ENCODE measurements around the gene PCNX2. TPM values are rescaled to one million over a fixed set of nuclear protein-coding genes. Genes with fewer than 3 reads are reported as not detected.

PCNX2 gene
- total RNA-seq, 1 donor from 2014 or later, result 23.5 TPM

- Histone ChIP-seq H3K9me3 (ENCODE audit: control insufficient read depth in 3 of 3, low read length in 3 of 3) (no peaks in the 10 kb centered on the region), H3K36me3 (ENCODE audit: control insufficient read depth in 3 of 3, insufficient read depth in 3 of 3, low read length in 3 of 3) (no peaks in the 10 kb centered on the region), H3K4me1 (ENCODE audit: control insufficient read depth in 3 of 3, insufficient read depth in 3 of 3, low read length in 3 of 3) (no peaks in the 10 kb centered on the region), H3K4me3 (ENCODE audit: low read length in 3 of 3) (no peak overlapping the region), H3K9ac (ENCODE audit: low read depth in 1 of 3, low read length in 3 of 3) (no peak overlapping the region), H3K27me3 (ENCODE audit: control insufficient read depth in 3 of 3, insufficient read depth in 3 of 3, low read length in 3 of 3) (no peaks in the 10 kb centered on the region), H3K27ac (ENCODE audit: low read depth, low read length) (no peak overlapping the region)
Observed at GRCh38 chr1:233065685-233066084, 229.8 kb downstream of the PCNX2 start.

- no peak overlapping the region for H3K9ac ChIP-seq (ENCODE audit: low read depth in 1 of 3, low read length in 3 of 3)
- no peak overlapping the region for H3K4me3 ChIP-seq (ENCODE audit: low read length in 3 of 3)
- no peaks in the 10 kb centered on the region for H3K9me3 ChIP-seq (ENCODE audit: control insufficient read depth in 3 of 3, low read length in 3 of 3)
- no peak overlapping the region for H3K27ac ChIP-seq (ENCODE audit: low read depth, low read length)
- H3K4me1 ChIP-seq (ENCODE audit: control insufficient read depth in 3 of 3, insufficient read depth in 3 of 3, low read length in 3 of 3), result no peaks in the 10 kb centered on the region
- no peaks in the 10 kb centered on the region for H3K27me3 ChIP-seq (ENCODE audit: control insufficient read depth in 3 of 3, insufficient read depth in 3 of 3, low read length in 3 of 3)
- no peaks in the 10 kb centered on the region for H3K36me3 ChIP-seq (ENCODE audit: control insufficient read depth in 3 of 3, insufficient read depth in 3 of 3, low read length in 3 of 3)
Observed at GRCh38 chr1:233064988-233065387, 230.5 kb downstream of the PCNX2 start.

- Histone ChIP-seq H3K27ac (ENCODE audit: low read depth, low read length) (no peak overlapping the region), H3K27me3 (ENCODE audit: control insufficient read depth in 3 of 3, insufficient read depth in 3 of 3, low read length in 3 of 3) (no peaks in the 10 kb centered on the region), H3K9me3 (ENCODE audit: control insufficient read depth in 3 of 3, low read length in 3 of 3) (no peaks in the 10 kb centered on the region), H3K4me3 (ENCODE audit: low read length in 3 of 3) (no peak overlapping the region), H3K36me3 (ENCODE audit: control insufficient read depth in 3 of 3, insufficient read depth in 3 of 3, low read length in 3 of 3) (no peaks in the 10 kb centered on the region), H3K9ac (ENCODE audit: low read depth in 1 of 3, low read length in 3 of 3) (no peak overlapping the region), H3K4me1 (ENCODE audit: control insufficient read depth in 3 of 3, insufficient read depth in 3 of 3, low read length in 3 of 3) (no peaks in the 10 kb centered on the region)
Observed at GRCh38 chr1:233063462-233063861, 232.1 kb downstream of the PCNX2 start.

GRCh38 chr1:233061265-233061664, 234.3 kb downstream of the PCNX2 start:
- no peak overlapping the region for H3K4me3 ChIP-seq (ENCODE audit: low read length in 3 of 3)
- no peaks in the 10 kb centered on the region for H3K9me3 ChIP-seq (ENCODE audit: control insufficient read depth in 3 of 3, low read length in 3 of 3)
- H3K27me3 ChIP-seq (ENCODE audit: control insufficient read depth in 3 of 3, insufficient read depth in 3 of 3, low read length in 3 of 3), result no peaks in the 10 kb centered on the region
- no peaks in the 10 kb centered on the region for H3K4me1 ChIP-seq (ENCODE audit: control insufficient read depth in 3 of 3, insufficient read depth in 3 of 3, low read length in 3 of 3)
- H3K27ac ChIP-seq (ENCODE audit: low read depth, low read length), result no peak overlapping the region
- no peaks in the 10 kb centered on the region for H3K36me3 ChIP-seq (ENCODE audit: control insufficient read depth in 3 of 3, insufficient read depth in 3 of 3, low read length in 3 of 3)
- no peak overlapping the region for H3K9ac ChIP-seq (ENCODE audit: low read depth in 1 of 3, low read length in 3 of 3)

GRCh38 chr1:233060461-233060994, 235.0 kb downstream of the PCNX2 start:
- H3K4me3 ChIP-seq (ENCODE audit: low read length in 3 of 3), result no peak overlapping the region

GRCh38 chr1:233057836-233058235, 237.7 kb downstream of the PCNX2 start:
- Histone ChIP-seq H3K27ac (ENCODE audit: low read depth, low read length) (no peak overlapping the region), H3K4me1 (ENCODE audit: control insufficient read depth in 3 of 3, insufficient read depth in 3 of 3, low read length in 3 of 3) (no peaks in the 10 kb centered on the region), H3K9ac (ENCODE audit: low read depth in 1 of 3, low read length in 3 of 3) (no peak overlapping the region), H3K4me3 (ENCODE audit: low read length in 3 of 3) (no peak overlapping the region), H3K27me3 (ENCODE audit: control insufficient read depth in 3 of 3, insufficient read depth in 3 of 3, low read length in 3 of 3) (no peaks in the 10 kb centered on the region), H3K9me3 (ENCODE audit: control insufficient read depth in 3 of 3, low read length in 3 of 3) (no peaks in the 10 kb centered on the region), H3K36me3 (ENCODE audit: control insufficient read depth in 3 of 3, insufficient read depth in 3 of 3, low read length in 3 of 3) (no peaks in the 10 kb centered on the region)

More at GRCh38 chr1:233060461-233060994, 235.0 kb downstream of the PCNX2 start:
- no peaks in the 10 kb centered on the region for H3K36me3 ChIP-seq (ENCODE audit: control insufficient read depth in 3 of 3, insufficient read depth in 3 of 3, low read length in 3 of 3)
- no peaks in the 10 kb centered on the region for H3K27me3 ChIP-seq (ENCODE audit: control insufficient read depth in 3 of 3, insufficient read depth in 3 of 3, low read length in 3 of 3)
- H3K9ac ChIP-seq (ENCODE audit: low read depth in 1 of 3, low read length in 3 of 3), result no peak overlapping the region
- H3K9me3 ChIP-seq (ENCODE audit: control insufficient read depth in 3 of 3, low read length in 3 of 3), result no peaks in the 10 kb centered on the region
- H3K27ac ChIP-seq (ENCODE audit: low read depth, low read length), result no peak overlapping the region
- H3K4me1 ChIP-seq (ENCODE audit: control insufficient read depth in 3 of 3, insufficient read depth in 3 of 3, low read length in 3 of 3), result no peaks in the 10 kb centered on the region

- Histone ChIP-seq H3K9me3 (ENCODE audit: control insufficient read depth in 3 of 3, low read length in 3 of 3) (peaks cover 0 to 2% (median 0%) of the 10 kb centered on the region in 3 donors), H3K4me1 (ENCODE audit: control insufficient read depth in 3 of 3, insufficient read depth in 3 of 3, low read length in 3 of 3) (no peaks in the 10 kb centered on the region), H3K36me3 (ENCODE audit: control insufficient read depth in 3 of 3, insufficient read depth in 3 of 3, low read length in 3 of 3) (no peaks in the 10 kb centered on the region), H3K4me3 (ENCODE audit: low read length in 3 of 3) (no peak overlapping the region), H3K9ac (ENCODE audit: low read depth in 1 of 3, low read length in 3 of 3) (no peak overlapping the region), H3K27me3 (ENCODE audit: control insufficient read depth in 3 of 3, insufficient read depth in 3 of 3, low read length in 3 of 3) (no peaks in the 10 kb centered on the region), H3K27ac (ENCODE audit: low read depth, low read length) (no peak overlapping the region)
Observed at GRCh38 chr1:233055879-233056641, 239.5 kb downstream of the PCNX2 start.

GRCh38 chr1:233045588-233045987, 249.9 kb downstream of the PCNX2 start:
- Histone ChIP-seq H3K4me1 (ENCODE audit: control insufficient read depth in 3 of 3, insufficient read depth in 3 of 3, low read length in 3 of 3) (peaks cover 0 to 8% (median 3%) of the 10 kb centered on the region in 3 donors), H3K27me3 (ENCODE audit: control insufficient read depth in 3 of 3, insufficient read depth in 3 of 3, low read length in 3 of 3) (no peaks in the 10 kb centered on the region), H3K27ac (ENCODE audit: low read depth, low read length) (no peak overlapping the region), H3K9ac (ENCODE audit: low read depth in 1 of 3, low read length in 3 of 3) (no peak overlapping the region), H3K36me3 (ENCODE audit: control insufficient read depth in 3 of 3, insufficient read depth in 3 of 3, low read length in 3 of 3) (no peaks in the 10 kb centered on the region), H3K4me3 (ENCODE audit: low read length in 3 of 3) (no peak overlapping the region), H3K9me3 (ENCODE audit: control insufficient read depth in 3 of 3, low read length in 3 of 3) (peaks cover 0 to 3% (median 0%) of the 10 kb centered on the region in 3 donors)

- Histone ChIP-seq H3K9ac (ENCODE audit: low read depth in 1 of 3, low read length in 3 of 3) (no peak overlapping the region), H3K4me3 (ENCODE audit: low read length in 3 of 3) (no peak overlapping the region), H3K27me3 (ENCODE audit: control insufficient read depth in 3 of 3, insufficient read depth in 3 of 3, low read length in 3 of 3) (no peaks in the 10 kb centered on the region), H3K27ac (ENCODE audit: low read depth, low read length) (no peak overlapping the region), H3K36me3 (ENCODE audit: control insufficient read depth in 3 of 3, insufficient read depth in 3 of 3, low read length in 3 of 3) (no peaks in the 10 kb centered on the region), H3K9me3 (ENCODE audit: control insufficient read depth in 3 of 3, low read length in 3 of 3) (no peaks in the 10 kb centered on the region), H3K4me1 (ENCODE audit: control insufficient read depth in 3 of 3, insufficient read depth in 3 of 3, low read length in 3 of 3) (peaks cover 0 to 8% (median 3%) of the 10 kb centered on the region in 3 donors)
Observed at GRCh38 chr1:233042834-233043233, 252.7 kb downstream of the PCNX2 start.

- H3K4me3 ChIP-seq (ENCODE audit: low read length in 3 of 3), result no peak overlapping the region
- H3K9me3 ChIP-seq (ENCODE audit: control insufficient read depth in 3 of 3, low read length in 3 of 3), result no peaks in the 10 kb centered on the region
- H3K9ac ChIP-seq (ENCODE audit: low read depth in 1 of 3, low read length in 3 of 3), result no peak overlapping the region
- H3K27me3 ChIP-seq (ENCODE audit: control insufficient read depth in 3 of 3, insufficient read depth in 3 of 3, low read length in 3 of 3), result no peaks in the 10 kb centered on the region
- H3K27ac ChIP-seq (ENCODE audit: low read depth, low read length), result no peak overlapping the region
- no peaks in the 10 kb centered on the region for H3K36me3 ChIP-seq (ENCODE audit: control insufficient read depth in 3 of 3, insufficient read depth in 3 of 3, low read length in 3 of 3)
- H3K4me1 ChIP-seq (ENCODE audit: control insufficient read depth in 3 of 3, insufficient read depth in 3 of 3, low read length in 3 of 3), result peaks cover 0 to 6% (median 0%) of the 10 kb centered on the region in 3 donors
Observed at GRCh38 chr1:233040494-233040893, 255.0 kb downstream of the PCNX2 start.

Measured in skeletal muscle tissue (tissue), 4 donors.